ENCODE results near the gene FGF18. TPM values are rescaled to one million over a fixed set of nuclear protein-coding genes. Genes with fewer than 3 reads are reported as not detected.

FGF18 gene
- total and polyA plus RNA-seq, 9 of the 15 experiments (the other 6 are each of a cell fraction or from before 2014, with no cell fraction given): 0.05 to 0.18 (median 0.11) TPM; not detected in 6

- TF ChIP-seq ZNF609 (CRISPR knock-in tag; IDR thresholded peaks at IDR 0.05; ENCODE audit: borderline replicate concordance) (no peak), BRF2 (IDR thresholded peaks at IDR 0.05; ENCODE audit: borderline replicate concordance, insufficient read depth, insufficient read length) (no peak), ZNF143 (CRISPR knock-in tag; IDR thresholded peaks at IDR 0.05) (peak; percentile 22; the same call in 1 of the 2 replicates), ATF1 (CRISPR knock-in tag; IDR thresholded peaks at IDR 0.05) (no peak), ATF1 (tag; IDR thresholded peaks at IDR 0.05) (peak; percentile 63), CBX5 (IDR thresholded peaks at IDR 0.05; ENCODE audit: borderline replicate concordance, low read depth) (peak; percentile 72; the same call in 1 of the 2 replicates), NRF1 (conservative IDR thresholded peaks at IDR 0.05 in 1 of 2, IDR thresholded peaks at IDR 0.05 in 1 of 2) (peak; percentile 41 to 45; a peak in 1 of 4 replicates), NFIX (CRISPR knock-in tag; IDR thresholded peaks at IDR 0.05; ENCODE audit: low read depth) (no peak), ILK (tag; IDR thresholded peaks at IDR 0.05; ENCODE audit: borderline replicate concordance, low read depth) (no peak), HINFP (tag; conservative IDR thresholded peaks at IDR 0.05; ENCODE audit: low read depth) (0 out of 2 replicates have a peak, but pooled peaks have one; percentile 16), NR4A1 (CRISPR knock-in tag; IDR thresholded peaks at IDR 0.05) (peak; percentile 40; the same call in 1 of the 2 replicates), NR4A1 (tag; IDR thresholded peaks at IDR 0.05) (no peak), XRCC3 (IDR thresholded peaks at IDR 0.05) (no peak), MLLT1 (IDR thresholded peaks at IDR 0.05) (no peak), ETS2 (tag; IDR thresholded peaks at IDR 0.05; ENCODE audit: borderline replicate concordance, poor library complexity, severe bottlenecking) (no peak), KAT2B (IDR thresholded peaks at IDR 0.05; ENCODE audit: low read depth, low read length) (no peak), TAF1 (IDR thresholded peaks at IDR 0.05; ENCODE audit: control insufficient read depth, extremely low read depth, insufficient read depth, low read length, severe bottlenecking) (peak; percentile 98), ZC3H8 (IDR thresholded peaks at IDR 0.05) (no peak)
Measured at GRCh38 chr5:171494452-171495121, 75.1 kb downstream of the FGF18 start (continued).
